ENCODE data around the gene C1orf105.
"Not testable (repeated sequence)": the region's sequence is repeated elsewhere in the genome, so short reads cannot be mapped to it uniquely, and the experiment has no call there.

Gene C1orf105

DNA sequence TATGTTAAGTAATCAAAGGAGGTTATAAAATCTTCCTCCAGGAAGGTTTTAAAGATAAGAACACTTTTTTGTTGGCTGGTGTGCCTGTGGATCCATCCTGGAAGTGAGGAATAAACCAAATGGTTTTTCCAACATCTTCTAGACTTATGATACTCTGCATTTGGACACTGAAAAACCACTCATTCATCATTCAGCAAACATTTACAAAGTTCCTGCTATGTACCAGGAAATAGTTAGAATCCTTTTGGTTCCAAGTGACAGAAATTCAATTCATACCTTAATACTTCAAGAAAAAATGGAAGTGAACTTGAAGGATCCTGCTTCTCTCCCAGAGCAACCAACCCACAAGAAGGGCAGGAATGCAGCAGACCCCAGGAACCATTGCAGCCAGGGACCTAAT lies 63.0 kb downstream of the C1orf105 start:
- FAIRE-seq: no peak

DNA sequence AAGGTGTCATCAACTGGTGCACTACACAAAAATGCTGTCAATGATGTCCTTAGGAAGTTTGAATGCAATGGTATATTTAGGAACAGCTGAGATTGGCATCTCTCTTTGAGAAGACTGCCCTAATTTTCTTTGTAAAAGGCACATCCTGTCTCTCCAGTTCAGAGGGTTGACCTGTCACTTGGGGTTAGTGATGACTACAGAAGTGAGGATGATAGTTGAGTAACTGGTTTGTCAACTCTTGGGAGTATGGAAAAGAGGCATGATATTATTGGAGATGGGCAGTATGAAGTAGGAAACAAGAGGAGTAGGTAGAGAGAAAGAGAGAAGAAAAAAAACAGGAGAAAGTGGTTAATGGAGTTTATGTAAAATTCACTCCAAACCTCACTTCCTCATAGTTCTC lies 63.8 kb downstream of the C1orf105 start:
- FAIRE-seq (no peak), DNase-seq (ENCODE audit: insufficient read length, low spot score) (no peak)

More for the DNA sequence above, 63.0 kb downstream of the C1orf105 start:
- DNase-seq (ENCODE audit: insufficient read length, low spot score): no peak

DNA sequence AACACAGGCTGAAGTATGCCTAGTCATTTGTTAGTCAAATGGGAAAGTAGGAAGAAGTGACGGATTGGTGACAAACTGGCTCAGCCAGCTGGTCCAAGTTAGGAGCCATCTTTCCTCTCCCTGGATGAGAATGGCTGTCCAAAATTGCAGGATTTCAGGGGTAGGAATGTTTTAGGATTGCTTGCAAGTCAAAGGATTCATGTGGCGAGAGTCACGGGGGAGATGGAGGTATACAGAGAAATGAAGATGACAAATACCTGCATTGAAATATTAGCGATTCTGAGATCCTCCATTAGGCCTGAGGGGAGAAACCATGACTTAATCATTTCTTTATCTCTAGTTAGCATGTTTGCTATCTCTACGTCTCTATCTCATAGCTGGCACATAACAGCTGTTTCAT lies 65.1 kb downstream of the C1orf105 start:
- no peak for DNase-seq (ENCODE audit: insufficient read length, low spot score)
- no peak for FAIRE-seq

- no peak for DNase-seq (ENCODE audit: insufficient read length, low spot score)
- FAIRE-seq: no peak
These were observed 66.4 kb downstream of the C1orf105 start for GRCh38 chr1:172486805-172487454.

DNA sequence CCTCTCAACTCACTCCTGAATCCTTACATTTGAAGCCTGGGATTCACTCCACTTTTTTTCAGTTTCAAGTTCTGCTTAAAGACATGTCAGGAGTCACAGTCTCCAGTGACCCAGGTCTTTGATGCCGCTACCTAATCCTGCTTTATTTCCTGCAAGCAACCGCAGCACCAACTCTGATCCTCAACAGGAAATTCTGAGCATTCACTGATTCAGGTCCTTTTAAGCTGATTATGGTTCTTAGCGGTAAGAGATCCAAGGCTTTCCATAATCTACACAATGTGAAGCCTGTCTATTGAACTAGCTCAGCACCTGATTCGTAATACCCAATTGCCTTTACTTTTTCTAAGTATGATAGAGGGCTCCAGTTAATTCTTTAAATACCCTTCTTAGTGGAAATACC lies 67.1 kb downstream of the C1orf105 start:
- no peak for FAIRE-seq
- DNase-seq (ENCODE audit: insufficient read length, low spot score): no peak

DNA sequence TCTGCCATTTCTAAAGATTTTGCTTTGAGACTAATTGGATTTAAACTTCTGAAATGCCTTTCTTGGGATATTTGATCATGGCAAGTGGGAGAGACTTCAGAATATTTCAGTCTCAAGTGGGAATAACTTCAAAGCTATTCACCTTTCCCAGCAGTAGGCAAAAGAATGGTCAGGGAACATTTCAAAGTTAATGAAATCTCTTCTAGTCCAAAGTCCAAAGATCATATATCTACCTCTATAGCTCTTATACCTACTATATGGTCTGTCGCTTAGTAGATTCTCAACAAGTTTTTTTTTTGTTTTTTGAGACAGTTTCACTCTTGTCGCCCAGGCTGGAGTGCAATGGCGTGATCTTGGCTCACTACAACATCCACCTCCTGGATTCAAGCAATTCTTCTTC lies 67.9 kb downstream of the C1orf105 start:
- DNase-seq (ENCODE audit: insufficient read length, low spot score) (no peak), FAIRE-seq (no peak)

DNA sequence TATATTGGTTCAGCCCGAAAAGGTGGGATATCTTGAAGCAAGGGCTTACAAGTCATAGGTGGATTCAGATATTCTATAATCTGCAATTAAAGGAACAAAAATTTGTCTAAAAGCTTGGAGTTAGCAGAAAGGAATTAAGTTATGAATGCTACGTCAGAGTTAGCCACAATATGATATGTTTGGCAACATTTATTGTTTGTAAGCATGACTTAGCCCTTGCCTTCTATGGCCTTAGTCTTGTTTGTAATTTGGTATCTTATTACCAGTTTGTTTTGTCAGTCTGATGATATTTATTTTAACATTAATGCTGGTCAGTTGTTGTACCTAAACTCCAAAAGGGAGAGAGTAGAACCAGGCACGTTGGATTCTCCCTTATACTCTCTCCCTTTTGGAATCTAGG lies 69.4 kb downstream of the C1orf105 start:
- FAIRE-seq (no peak), DNase-seq (ENCODE audit: insufficient read length, low spot score) (no peak)

- FAIRE-seq (no peak), DNase-seq (ENCODE audit: insufficient read length, low spot score) (no peak)
These were observed 71.9 kb downstream of the C1orf105 start for GRCh38 chr1:172492421-172492820.

- DNase-seq (ENCODE audit: insufficient read length, low spot score) (no peak), FAIRE-seq (no peak)
These were observed 73.7 kb downstream of the C1orf105 start for GRCh38 chr1:172494166-172494565.

- DNase-seq (ENCODE audit: insufficient read length, low spot score); FAIRE-seq: not testable (repeated sequence)
These were observed 75.6 kb downstream of the C1orf105 start for GRCh38 chr1:172496127-172496526.

GRCh38 chr1:172496678-172497077 lies 76.2 kb downstream of the C1orf105 start:
- FAIRE-seq (no peak), DNase-seq (ENCODE audit: insufficient read length, low spot score) (no peak)

- FAIRE-seq (no peak), DNase-seq (ENCODE audit: insufficient read length, low spot score) (peak; percentile 56)
These were observed 76.7 kb downstream of the C1orf105 start for GRCh38 chr1:172497230-172497629.

- no peak for FAIRE-seq
- DNase-seq (ENCODE audit: insufficient read length, low spot score): no peak
These were observed 78.4 kb downstream of the C1orf105 start for GRCh38 chr1:172498857-172499256.

GRCh38 chr1:172499636-172500141 lies 79.2 kb downstream of the C1orf105 start:
- FAIRE-seq: no peak
- peak; percentile 9 for DNase-seq (ENCODE audit: insufficient read length, low spot score)

DNA sequence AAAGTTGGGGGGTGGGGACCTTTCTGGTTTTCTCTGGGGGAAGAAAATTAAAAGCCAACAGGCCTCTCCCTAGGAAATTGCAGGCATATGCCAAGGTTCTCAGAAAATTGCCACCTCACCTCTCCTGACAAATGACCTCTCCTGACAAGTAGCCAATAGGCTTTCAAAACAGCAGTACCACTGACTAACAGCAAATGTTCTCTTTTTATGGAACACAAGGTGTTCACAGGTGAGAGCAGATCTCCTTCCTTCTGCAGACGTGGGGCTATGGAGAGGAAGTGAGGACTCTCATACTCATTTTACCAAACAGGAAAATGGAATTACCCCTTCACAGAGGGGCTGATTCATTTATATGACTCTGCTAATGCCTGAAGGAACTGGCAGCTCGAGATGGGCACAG lies 79.7 kb downstream of the C1orf105 start:
- FAIRE-seq: no peak
- DNase-seq (ENCODE audit: insufficient read length, low spot score): no peak

GRCh38 chr1:172507741-172508140 lies 87.3 kb downstream of the C1orf105 start:
- FAIRE-seq (no peak), DNase-seq (ENCODE audit: insufficient read length, low spot score) (no peak)

DNA sequence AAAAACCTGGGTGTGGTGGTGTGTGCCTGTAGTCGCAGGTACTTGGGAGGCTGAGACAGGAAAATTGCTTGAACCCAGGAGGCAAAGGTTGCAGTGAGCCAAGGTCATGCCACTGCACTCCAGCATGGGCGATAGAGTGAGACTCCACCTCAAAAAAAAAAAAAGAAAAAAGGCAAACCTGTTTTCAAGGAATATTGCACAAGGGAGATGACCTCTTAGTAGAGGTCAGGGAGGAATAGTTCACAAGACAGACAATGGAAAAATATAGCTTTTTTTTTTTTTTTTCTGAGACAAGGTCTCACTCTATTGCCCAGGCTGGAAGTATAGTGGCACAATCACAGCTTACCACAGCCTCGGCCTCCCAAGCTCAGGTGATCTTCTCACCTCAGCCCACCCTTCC lies 90.0 kb downstream of the C1orf105 start:
- FAIRE-seq: no peak
- no peak for DNase-seq (ENCODE audit: insufficient read length, low spot score)

- DNase-seq (ENCODE audit: insufficient read length, low spot score) (no peak), FAIRE-seq (no peak)
These were observed 92.1 kb downstream of the C1orf105 start for GRCh38 chr1:172512591-172512990.

DNA sequence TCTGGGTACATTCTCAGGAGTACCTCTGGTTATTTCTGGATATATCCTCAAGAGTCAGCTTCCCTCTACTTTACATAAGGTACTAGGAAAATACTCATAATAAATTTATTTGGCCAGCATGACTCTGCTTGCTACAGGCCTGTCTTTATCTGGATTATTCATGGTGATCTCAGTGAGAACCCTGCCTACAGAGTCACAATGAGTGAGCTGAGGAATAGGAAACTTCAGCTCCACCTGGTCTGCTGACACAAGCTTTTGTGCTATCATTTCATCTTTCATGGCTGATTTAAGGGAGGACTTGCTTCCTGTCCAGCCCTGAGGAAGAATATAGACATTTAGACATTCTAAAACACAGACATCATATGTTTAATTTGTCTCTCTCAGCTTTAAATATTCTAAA lies 93.0 kb downstream of the C1orf105 start:
- no peak for FAIRE-seq
- DNase-seq (ENCODE audit: insufficient read length, low spot score): no peak

DNA sequence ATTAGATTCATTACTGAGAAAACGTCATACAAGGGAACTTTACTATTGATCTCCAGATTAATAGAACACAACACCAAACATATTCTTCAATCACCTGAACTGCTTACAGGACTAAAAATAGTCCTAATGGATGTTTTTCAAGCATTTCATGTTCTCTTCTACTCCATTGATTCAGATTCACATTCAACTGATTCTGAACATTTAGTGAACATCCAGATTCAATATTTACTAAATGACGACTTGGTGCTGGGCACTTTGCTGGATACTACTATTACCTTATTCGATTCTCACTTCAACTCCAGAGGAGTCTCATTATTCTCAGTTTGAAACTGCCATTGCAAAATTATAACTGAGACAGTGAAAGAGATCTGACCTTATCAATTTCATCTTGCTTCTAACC lies 93.6 kb downstream of the C1orf105 start:
- DNase-seq (ENCODE audit: insufficient read length, low spot score): no peak
- FAIRE-seq: no peak

- FAIRE-seq (no peak), DNase-seq (ENCODE audit: insufficient read length, low spot score) (no peak)
These were observed 95.0 kb downstream of the C1orf105 start for GRCh38 chr1:172515436-172515835.

DNA sequence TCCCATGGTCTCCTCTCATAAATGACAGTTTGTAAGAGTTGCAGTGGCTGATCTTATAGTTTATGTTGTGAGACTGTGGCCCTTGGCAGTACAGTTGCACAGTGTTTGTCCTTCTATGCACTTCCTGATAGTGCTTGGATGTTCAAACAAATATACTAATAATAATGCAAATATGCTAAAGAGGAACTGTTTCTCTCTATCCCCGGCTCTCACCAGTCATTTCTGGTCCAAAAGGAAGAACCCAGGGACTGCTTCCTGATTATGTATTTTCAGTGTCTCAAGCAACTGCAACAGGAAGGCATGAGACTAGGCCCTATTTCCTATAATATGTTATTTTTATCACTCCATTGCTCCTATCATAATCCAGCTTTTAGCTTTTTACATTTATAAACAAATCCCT lies 95.4 kb downstream of the C1orf105 start:
- FAIRE-seq (no peak), DNase-seq (ENCODE audit: insufficient read length, low spot score) (no peak)

- FAIRE-seq (no peak), DNase-seq (ENCODE audit: insufficient read length, low spot score) (no peak)
These were observed 96.6 kb downstream of the C1orf105 start for GRCh38 chr1:172517081-172517480.
